LNCaP clone FGC (cell line): ENCODE results near the gene SYNGR2.

ENCODE experiments used
- DNase-seq: peaks from one replicate; pipeline ENCODE4 v3.0.0-alpha.2; 2011; ENCODE audit warnings: low read depth
- H3K4me3 ChIP-seq: 2 replicates; pipeline ENCODE4 v1.5.1; 2011; ENCODE audit warnings: mild to moderate bottlenecking, low read depth, low read length, control low read depth
- TF ChIP-seq, protein P1 (sequence below): IDR thresholded peaks from 2 replicates; pipeline ENCODE4 v1.5.1; 2012; ENCODE audit warnings: mild to moderate bottlenecking; ENCODE audit not compliant: control insufficient read depth, insufficient read depth; ENCODE audit errors: extremely low read depth

SYNGR2 gene

DNA sequence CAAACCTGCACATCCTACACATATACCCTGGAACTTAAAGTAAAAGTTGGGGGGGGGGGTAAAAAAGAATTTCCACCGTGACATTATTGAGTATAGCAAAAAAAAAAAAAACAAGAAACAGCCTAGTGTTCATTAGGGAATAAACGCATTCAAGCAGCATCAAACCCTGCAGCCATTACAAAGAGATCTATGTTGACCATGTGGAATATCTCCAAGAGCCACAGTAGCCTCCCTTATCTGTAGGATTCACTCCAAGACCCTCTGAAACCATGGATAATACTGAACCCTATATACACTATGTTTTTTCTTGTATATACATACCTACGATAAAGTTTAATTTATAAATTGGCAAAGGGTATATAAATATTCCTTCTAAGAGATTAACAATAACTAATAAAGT lies 40.1 kb downstream of the SYNGR2 start:
- no peak for DNase-seq
- no peak overlapping the region for H3K4me3 ChIP-seq
- TF ChIP-seq, protein P1, sequence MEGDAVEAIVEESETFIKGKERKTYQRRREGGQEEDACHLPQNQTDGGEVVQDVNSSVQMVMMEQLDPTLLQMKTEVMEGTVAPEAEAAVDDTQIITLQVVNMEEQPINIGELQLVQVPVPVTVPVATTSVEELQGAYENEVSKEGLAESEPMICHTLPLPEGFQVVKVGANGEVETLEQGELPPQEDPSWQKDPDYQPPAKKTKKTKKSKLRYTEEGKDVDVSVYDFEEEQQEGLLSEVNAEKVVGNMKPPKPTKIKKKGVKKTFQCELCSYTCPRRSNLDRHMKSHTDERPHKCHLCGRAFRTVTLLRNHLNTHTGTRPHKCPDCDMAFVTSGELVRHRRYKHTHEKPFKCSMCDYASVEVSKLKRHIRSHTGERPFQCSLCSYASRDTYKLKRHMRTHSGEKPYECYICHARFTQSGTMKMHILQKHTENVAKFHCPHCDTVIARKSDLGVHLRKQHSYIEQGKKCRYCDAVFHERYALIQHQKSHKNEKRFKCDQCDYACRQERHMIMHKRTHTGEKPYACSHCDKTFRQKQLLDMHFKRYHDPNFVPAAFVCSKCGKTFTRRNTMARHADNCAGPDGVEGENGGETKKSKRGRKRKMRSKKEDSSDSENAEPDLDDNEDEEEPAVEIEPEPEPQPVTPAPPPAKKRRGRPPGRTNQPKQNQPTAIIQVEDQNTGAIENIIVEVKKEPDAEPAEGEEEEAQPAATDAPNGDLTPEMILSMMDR: no peak

DNA sequence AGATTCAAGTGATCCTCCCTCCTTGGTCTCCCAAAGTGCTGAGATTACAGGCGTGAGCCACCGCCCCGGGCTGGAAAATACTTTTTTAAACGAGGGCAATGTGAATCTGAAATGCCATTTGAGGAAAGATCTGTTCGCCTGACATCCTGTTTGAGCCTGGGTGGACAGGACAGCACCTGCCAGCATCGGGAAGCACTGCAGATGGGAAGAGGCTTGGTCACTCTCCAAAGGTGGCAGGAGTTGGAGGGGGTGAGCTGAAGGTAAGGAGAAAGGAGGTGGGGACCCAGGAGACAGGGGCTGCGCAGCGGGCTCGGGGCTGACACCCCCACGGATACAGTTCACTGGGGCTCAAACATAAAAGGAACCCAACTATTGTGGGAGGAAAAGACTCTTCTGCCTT lies 41.7 kb downstream of the SYNGR2 start:
- TF ChIP-seq, protein P1: no peak
- H3K4me3 ChIP-seq: no peak overlapping the region
- DNase-seq: no peak

DNA sequence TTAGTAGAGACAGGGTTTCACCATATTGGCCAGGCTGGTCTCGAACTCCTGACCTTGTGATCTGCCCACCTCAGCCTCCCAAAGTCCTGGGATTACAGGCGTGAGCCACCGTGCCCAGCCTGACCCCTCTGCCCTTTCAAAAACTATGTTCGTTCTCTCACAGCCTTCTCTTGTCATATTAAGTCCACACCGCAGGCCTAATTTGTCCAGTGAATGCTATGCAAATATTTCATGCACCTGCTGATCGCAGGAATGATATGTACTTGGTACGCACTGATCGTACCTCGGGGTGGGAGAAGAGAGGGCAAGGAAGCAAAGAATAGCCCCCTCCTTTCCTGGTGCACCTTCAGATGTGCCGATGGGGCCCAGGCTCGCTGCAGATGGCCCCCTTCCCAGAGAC lies 42.7 kb downstream of the SYNGR2 start:
- no peak for DNase-seq
- TF ChIP-seq, protein P1: no peak
- H3K4me3 ChIP-seq: no peak overlapping the region

DNA sequence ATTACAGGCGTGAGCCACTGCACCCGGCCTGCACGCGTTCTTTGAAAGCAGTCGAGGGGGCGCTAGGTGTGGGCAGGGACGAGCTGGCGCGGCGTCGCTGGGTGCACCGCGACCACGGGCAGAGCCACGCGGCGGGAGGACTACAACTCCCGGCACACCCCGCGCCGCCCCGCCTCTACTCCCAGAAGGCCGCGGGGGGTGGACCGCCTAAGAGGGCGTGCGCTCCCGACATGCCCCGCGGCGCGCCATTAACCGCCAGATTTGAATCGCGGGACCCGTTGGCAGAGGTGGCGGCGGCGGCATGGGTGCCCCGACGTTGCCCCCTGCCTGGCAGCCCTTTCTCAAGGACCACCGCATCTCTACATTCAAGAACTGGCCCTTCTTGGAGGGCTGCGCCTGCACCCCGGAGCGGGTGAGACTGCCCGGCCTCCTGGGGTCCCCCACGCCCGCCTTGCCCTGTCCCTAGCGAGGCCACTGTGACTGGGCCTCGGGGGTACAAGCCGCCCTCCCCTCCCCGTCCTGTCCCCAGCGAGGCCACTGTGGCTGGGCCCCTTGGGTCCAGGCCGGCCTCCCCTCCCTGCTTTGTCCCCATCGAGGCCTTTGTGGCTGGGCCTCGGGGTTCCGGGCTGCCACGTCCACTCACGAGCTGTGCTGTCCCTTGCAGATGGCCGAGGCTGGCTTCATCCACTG lies 45.8 kb downstream of the SYNGR2 start, which contains the start of gene BIRC5:
BIRC5 (plus strand) TSS at position 238 of the 690 bp plus-strand sequence; CDS start at position 302, 64 bp downstream.
- TF ChIP-seq, protein P1: no peak
- H3K4me3 ChIP-seq: peak within 1 kb of the TSS; percentile 83
- peak; percentile 25 for DNase-seq

DNA sequence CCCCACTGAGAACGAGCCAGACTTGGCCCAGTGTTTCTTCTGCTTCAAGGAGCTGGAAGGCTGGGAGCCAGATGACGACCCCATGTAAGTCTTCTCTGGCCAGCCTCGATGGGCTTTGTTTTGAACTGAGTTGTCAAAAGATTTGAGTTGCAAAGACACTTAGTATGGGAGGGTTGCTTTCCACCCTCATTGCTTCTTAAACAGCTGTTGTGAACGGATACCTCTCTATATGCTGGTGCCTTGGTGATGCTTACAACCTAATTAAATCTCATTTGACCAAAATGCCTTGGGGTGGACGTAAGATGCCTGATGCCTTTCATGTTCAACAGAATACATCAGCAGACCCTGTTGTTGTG lies 46.3 kb downstream of the SYNGR2 start:
- peak overlapping the region; percentile 83 for H3K4me3 ChIP-seq
- no peak for DNase-seq
- TF ChIP-seq, protein P1: no peak

DNA sequence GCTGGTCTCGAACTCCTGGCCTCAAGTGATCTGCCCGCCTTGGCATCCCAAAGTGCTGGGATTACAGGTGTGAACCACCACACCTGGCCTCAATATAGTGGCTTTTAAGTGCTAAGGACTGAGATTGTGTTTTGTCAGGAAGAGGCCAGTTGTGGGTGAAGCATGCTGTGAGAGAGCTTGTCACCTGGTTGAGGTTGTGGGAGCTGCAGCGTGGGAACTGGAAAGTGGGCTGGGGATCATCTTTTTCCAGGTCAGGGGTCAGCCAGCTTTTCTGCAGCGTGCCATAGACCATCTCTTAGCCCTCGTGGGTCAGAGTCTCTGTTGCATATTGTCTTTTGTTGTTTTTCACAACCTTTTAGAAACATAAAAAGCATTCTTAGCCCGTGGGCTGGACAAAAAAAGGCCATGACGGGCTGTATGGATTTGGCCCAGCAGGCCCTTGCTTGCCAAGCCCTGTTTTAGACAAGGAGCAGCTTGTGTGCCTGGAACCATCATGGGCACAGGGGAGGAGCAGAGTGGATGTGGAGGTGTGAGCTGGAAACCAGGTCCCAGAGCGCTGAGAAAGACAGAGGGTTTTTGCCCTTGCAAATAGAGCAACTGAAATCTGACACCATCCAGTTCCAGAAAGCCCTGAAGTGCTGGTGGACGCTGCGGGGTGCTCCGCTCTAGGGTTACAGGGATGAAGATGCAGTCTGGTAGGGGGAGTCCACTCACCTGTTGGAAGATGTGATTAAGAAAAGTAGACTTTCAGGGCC lies 51.2 kb downstream of the SYNGR2 start:
- TF ChIP-seq, protein P1: no peak
- H3K4me3 ChIP-seq: no peak overlapping the region
- no peak for DNase-seq
